Testis (tissue), 2 donors: ENCODE results near the gene BAIAP3.

Experiments
- POLR2A ChIP-seq: fragments of 450-650 bp; IDR thresholded peaks from one replicate; pipeline ENCODE4 v1.6.1; 2017; ENCODE audit warnings: antibody characterized with exemption, mild to moderate bottlenecking, moderate library complexity
- TF ChIP-seq, protein P1 (sequence below), 3 experiments: fragments of 450-650 bp in 2 of 3; fragments of 200-600 bp in 1 of 3; sonication (generic) in 1 of 3; IDR thresholded peaks; one replicate each; pipeline ENCODE4 v1.5.1; 2016 to 2019; ENCODE audit warnings: antibody characterized with exemption in 3 of 3, mild to moderate bottlenecking in 2 of 3, moderate library complexity in 1 of 3

DNA sequence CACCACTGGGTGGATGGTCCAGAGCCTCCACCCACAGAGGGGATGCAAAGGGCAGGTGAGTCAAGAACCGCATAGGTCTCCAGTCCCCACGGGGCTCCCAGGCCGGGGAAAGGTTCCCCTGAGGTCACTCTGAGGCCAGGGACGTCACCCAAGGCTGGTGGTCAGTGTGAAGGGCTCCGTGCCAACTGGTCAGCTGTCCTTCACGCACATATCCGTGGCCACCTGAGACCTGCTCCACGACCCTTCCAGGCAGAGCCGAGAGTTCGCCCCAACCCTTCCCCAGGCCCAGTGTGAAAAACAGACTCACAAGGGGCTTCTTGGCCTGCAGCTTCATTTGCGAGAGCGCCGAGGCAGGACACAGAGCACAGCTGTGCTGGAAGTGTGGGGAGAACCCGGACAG lies 15.5 kb downstream of the BAIAP3 start:
- TF ChIP-seq, protein P1, sequence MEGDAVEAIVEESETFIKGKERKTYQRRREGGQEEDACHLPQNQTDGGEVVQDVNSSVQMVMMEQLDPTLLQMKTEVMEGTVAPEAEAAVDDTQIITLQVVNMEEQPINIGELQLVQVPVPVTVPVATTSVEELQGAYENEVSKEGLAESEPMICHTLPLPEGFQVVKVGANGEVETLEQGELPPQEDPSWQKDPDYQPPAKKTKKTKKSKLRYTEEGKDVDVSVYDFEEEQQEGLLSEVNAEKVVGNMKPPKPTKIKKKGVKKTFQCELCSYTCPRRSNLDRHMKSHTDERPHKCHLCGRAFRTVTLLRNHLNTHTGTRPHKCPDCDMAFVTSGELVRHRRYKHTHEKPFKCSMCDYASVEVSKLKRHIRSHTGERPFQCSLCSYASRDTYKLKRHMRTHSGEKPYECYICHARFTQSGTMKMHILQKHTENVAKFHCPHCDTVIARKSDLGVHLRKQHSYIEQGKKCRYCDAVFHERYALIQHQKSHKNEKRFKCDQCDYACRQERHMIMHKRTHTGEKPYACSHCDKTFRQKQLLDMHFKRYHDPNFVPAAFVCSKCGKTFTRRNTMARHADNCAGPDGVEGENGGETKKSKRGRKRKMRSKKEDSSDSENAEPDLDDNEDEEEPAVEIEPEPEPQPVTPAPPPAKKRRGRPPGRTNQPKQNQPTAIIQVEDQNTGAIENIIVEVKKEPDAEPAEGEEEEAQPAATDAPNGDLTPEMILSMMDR (IDR thresholded peaks at IDR 0.05), result no peak
- no peak for TF ChIP-seq POLR2A
